ENCODE measurements around the gene MYO16.

The MYO16 gene

DNA sequence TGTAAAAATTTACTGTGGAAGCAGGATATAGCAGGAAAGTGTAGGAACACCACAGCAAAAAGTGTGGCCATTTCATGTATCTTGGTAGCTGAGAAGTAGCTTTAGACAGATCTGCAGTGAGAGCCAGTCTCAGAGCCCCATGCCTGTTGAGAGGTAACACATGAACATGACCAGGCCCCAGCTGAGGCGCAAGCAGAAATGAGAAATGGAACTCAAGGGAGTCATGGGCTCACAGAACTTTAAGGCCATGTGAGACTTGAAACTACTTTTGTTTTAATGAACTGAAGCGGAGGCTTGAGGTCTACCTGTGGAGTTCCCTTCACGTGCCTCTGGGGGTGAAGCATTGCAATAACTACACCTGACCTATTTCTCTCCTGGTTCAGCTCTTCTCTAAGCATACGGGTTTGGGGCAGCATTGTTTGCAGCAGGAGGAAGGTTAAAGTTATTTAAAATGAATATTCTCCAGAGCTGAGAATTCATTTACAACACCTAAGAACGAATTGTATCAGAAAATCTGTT, 3.3 kb downstream of the MYO16 start:
- Mint-ChIP-seq H3K36me3 (ENCODE audit: low read depth) (no peaks in the 10 kb centered on the region), H3K9me3 (no peaks in the 10 kb centered on the region), H3K4me3 (no peak overlapping the region), H3K27me3 (no peaks in the 10 kb centered on the region), H3K4me1 (ENCODE audit: low read depth) (no peaks in the 10 kb centered on the region), H3K27ac (no peak overlapping the region)
- DNase-seq: no peak

GRCh38 chr13:108638901-108639300, 9.5 kb downstream of the MYO16 start:
- Mint-ChIP-seq H3K36me3 (ENCODE audit: low read depth) (no peaks in the 10 kb centered on the region), H3K9me3 (no peaks in the 10 kb centered on the region), H3K4me1 (ENCODE audit: low read depth) (no peaks in the 10 kb centered on the region), H3K27ac (no peak overlapping the region), H3K4me3 (no peak overlapping the region), H3K27me3 (no peaks in the 10 kb centered on the region)
- DNase-seq: no peak

- no peak for DNase-seq
- no peaks in the 10 kb centered on the region for H3K36me3 Mint-ChIP-seq (ENCODE audit: low read depth)
Measured at GRCh38 chr13:108643646-108644353, 14.4 kb downstream of the MYO16 start.

GRCh38 chr13:108645376-108645775, 16.0 kb downstream of the MYO16 start:
- Mint-ChIP-seq H3K27ac (no peak overlapping the region), H3K4me1 (ENCODE audit: low read depth) (no peaks in the 10 kb centered on the region), H3K27me3 (no peaks in the 10 kb centered on the region), H3K9me3 (peaks cover 2% of the 10 kb centered on the region), H3K36me3 (ENCODE audit: low read depth) (no peaks in the 10 kb centered on the region), H3K4me3 (no peak overlapping the region)
- DNase-seq: no peak

More at GRCh38 chr13:108643646-108644353, 14.4 kb downstream of the MYO16 start:
- Mint-ChIP-seq H3K4me1 (ENCODE audit: low read depth) (no peaks in the 10 kb centered on the region), H3K27me3 (no peaks in the 10 kb centered on the region), H3K4me3 (no peak overlapping the region), H3K27ac (no peak overlapping the region), H3K9me3 (peaks cover 2% of the 10 kb centered on the region)

GRCh38 chr13:108650271-108650670, 20.9 kb downstream of the MYO16 start:
- H3K4me3 Mint-ChIP-seq: no peak overlapping the region
- H3K27ac Mint-ChIP-seq: no peak overlapping the region
- DNase-seq: no peak
- no peaks in the 10 kb centered on the region for H3K9me3 Mint-ChIP-seq
- no peaks in the 10 kb centered on the region for H3K36me3 Mint-ChIP-seq (ENCODE audit: low read depth)
- H3K4me1 Mint-ChIP-seq (ENCODE audit: low read depth): no peaks in the 10 kb centered on the region
- no peaks in the 10 kb centered on the region for H3K27me3 Mint-ChIP-seq

DNA sequence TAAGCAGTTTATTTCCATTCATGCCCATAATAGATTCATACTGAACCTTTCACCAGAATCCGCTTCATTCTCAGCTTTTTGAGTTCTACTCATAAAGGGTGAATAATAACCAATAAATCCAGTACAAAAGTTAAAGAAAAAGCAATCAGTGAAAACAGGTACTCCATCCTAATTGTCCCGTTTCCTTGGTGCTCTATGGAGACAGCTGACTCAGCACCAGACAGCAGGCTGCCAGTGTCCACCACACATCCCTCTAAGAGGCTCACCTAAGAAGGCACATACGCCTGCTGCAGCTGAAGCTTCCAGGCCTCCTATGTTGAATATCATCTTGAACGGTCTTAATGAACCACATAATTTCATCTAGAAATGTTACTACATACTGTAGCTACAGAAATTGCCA, 27.3 kb downstream of the MYO16 start:
- H3K4me3 Mint-ChIP-seq: no peak overlapping the region
- H3K36me3 Mint-ChIP-seq (ENCODE audit: low read depth): no peaks in the 10 kb centered on the region
- no peak overlapping the region for H3K27ac Mint-ChIP-seq
- H3K27me3 Mint-ChIP-seq: no peaks in the 10 kb centered on the region
- no peaks in the 10 kb centered on the region for H3K4me1 Mint-ChIP-seq (ENCODE audit: low read depth)
- H3K9me3 Mint-ChIP-seq: no peaks in the 10 kb centered on the region
- DNase-seq: no peak

DNA sequence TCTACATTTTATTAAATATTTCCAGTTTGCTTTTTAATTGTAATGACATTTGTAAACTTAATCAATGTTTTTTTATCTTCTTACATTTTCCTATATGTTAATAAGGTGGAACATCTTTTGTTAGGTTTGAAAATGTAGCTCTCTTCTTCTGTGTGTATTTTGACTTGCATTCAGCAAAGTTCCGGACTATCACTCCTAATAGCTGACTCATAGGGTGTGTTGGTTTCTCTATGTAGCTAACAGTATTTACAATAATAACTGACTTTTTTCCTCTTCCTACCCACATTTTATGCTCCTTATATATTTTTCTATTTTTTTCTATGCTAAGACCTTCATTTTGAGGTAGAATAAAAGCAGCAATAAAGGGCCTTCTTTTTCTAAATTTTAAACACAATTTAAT, 28.1 kb downstream of the MYO16 start:
- H3K27me3 Mint-ChIP-seq: no peaks in the 10 kb centered on the region
- no peak overlapping the region for H3K4me3 Mint-ChIP-seq
- no peaks in the 10 kb centered on the region for H3K36me3 Mint-ChIP-seq (ENCODE audit: low read depth)
- no peak overlapping the region for H3K27ac Mint-ChIP-seq
- no peaks in the 10 kb centered on the region for H3K4me1 Mint-ChIP-seq (ENCODE audit: low read depth)
- no peaks in the 10 kb centered on the region for H3K9me3 Mint-ChIP-seq
- no peak for DNase-seq

- H3K4me1 Mint-ChIP-seq (ENCODE audit: low read depth): no peaks in the 10 kb centered on the region
- no peaks in the 10 kb centered on the region for H3K9me3 Mint-ChIP-seq
- no peak for DNase-seq
- peaks cover 8% of the 10 kb centered on the region for H3K27me3 Mint-ChIP-seq
- no peaks in the 10 kb centered on the region for H3K36me3 Mint-ChIP-seq (ENCODE audit: low read depth)
- H3K4me3 Mint-ChIP-seq: no peak overlapping the region
- no peak overlapping the region for H3K27ac Mint-ChIP-seq
Measured at GRCh38 chr13:108662528-108662927, 33.1 kb downstream of the MYO16 start.

GRCh38 chr13:108663710-108664109, 34.3 kb downstream of the MYO16 start:
- H3K4me3 Mint-ChIP-seq: no peak overlapping the region
- no peak for DNase-seq
- peaks cover 8% of the 10 kb centered on the region for H3K27me3 Mint-ChIP-seq
- H3K27ac Mint-ChIP-seq: no peak overlapping the region
- H3K36me3 Mint-ChIP-seq (ENCODE audit: low read depth): no peaks in the 10 kb centered on the region
- H3K9me3 Mint-ChIP-seq: no peaks in the 10 kb centered on the region
- H3K4me1 Mint-ChIP-seq (ENCODE audit: low read depth): no peaks in the 10 kb centered on the region

GRCh38 chr13:108667205-108667604, 37.8 kb downstream of the MYO16 start:
- H3K27me3 Mint-ChIP-seq: peaks cover 8% of the 10 kb centered on the region
- no peak for DNase-seq
- no peaks in the 10 kb centered on the region for H3K9me3 Mint-ChIP-seq
- no peak overlapping the region for H3K27ac Mint-ChIP-seq
- H3K36me3 Mint-ChIP-seq (ENCODE audit: low read depth): no peaks in the 10 kb centered on the region
- no peak overlapping the region for H3K4me3 Mint-ChIP-seq
- no peaks in the 10 kb centered on the region for H3K4me1 Mint-ChIP-seq (ENCODE audit: low read depth)

DNA sequence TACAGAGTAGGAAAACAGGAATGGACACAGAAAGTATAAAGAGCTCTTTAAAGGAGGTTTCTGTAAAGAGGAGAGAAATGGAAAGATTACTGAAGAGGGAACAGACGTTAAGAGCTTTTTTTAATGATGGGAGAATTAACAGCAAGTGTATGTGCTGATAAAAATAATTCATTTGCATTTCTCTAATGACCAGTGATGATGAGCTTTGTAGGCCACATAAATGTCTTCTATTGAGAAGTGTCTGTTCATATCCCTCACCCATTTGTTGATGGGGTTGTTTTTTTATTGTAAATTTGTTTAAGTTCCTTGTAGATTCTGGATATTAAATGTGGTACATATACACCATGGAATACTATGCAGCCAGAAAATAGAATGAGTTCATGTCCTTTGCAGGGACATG, 40.0 kb downstream of the MYO16 start:
- no peak for DNase-seq
- H3K36me3 Mint-ChIP-seq (ENCODE audit: low read depth): no peaks in the 10 kb centered on the region
- H3K27me3 Mint-ChIP-seq: peaks cover 3% of the 10 kb centered on the region
- H3K27ac Mint-ChIP-seq: no peak overlapping the region
- H3K9me3 Mint-ChIP-seq: no peaks in the 10 kb centered on the region
- H3K4me3 Mint-ChIP-seq: no peak overlapping the region
- H3K4me1 Mint-ChIP-seq (ENCODE audit: low read depth): no peaks in the 10 kb centered on the region

GRCh38 chr13:108674346-108674745, 44.9 kb downstream of the MYO16 start:
- peaks cover 3% of the 10 kb centered on the region for H3K27me3 Mint-ChIP-seq
- no peaks in the 10 kb centered on the region for H3K4me1 Mint-ChIP-seq (ENCODE audit: low read depth)
- H3K9me3 Mint-ChIP-seq: no peaks in the 10 kb centered on the region
- no peak overlapping the region for H3K4me3 Mint-ChIP-seq
- no peak for DNase-seq
- H3K36me3 Mint-ChIP-seq (ENCODE audit: low read depth): no peaks in the 10 kb centered on the region
- no peak overlapping the region for H3K27ac Mint-ChIP-seq

GRCh38 chr13:108674771-108675170, 45.4 kb downstream of the MYO16 start:
- Mint-ChIP-seq H3K4me3 (no peak overlapping the region), H3K9me3 (no peaks in the 10 kb centered on the region), H3K4me1 (ENCODE audit: low read depth) (no peaks in the 10 kb centered on the region), H3K36me3 (ENCODE audit: low read depth) (no peaks in the 10 kb centered on the region), H3K27ac (no peak overlapping the region), H3K27me3 (peaks cover 3% of the 10 kb centered on the region)
- no peak for DNase-seq

- Mint-ChIP-seq H3K4me1 (ENCODE audit: low read depth) (no peaks in the 10 kb centered on the region), H3K27ac (no peak overlapping the region), H3K4me3 (no peak overlapping the region), H3K9me3 (no peaks in the 10 kb centered on the region), H3K27me3 (peaks cover 3% of the 10 kb centered on the region), H3K36me3 (ENCODE audit: low read depth) (no peaks in the 10 kb centered on the region)
- no peak for DNase-seq
Measured at GRCh38 chr13:108676620-108677019, 47.2 kb downstream of the MYO16 start.

DNA sequence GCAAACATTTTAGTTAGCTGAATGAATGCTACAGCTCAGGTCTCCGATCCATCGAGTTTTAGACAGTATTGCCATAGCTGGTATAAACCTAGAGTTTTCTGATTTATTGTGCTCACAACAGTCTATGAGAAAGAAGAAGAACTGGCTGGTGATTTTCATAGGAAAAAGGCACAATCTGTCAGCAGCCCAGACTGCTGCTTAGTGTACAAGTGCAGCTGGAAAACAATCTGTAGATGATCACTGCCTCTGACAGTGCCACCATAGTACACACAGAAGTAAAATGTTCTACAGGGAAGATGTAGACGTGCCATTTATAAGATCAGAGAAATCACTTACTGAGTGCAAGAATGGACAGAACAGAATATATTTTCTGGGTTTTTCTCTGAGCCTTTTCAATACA, 48.4 kb downstream of the MYO16 start:
- Mint-ChIP-seq H3K36me3 (ENCODE audit: low read depth) (no peaks in the 10 kb centered on the region), H3K4me3 (no peak overlapping the region), H3K27me3 (peaks cover 6% of the 10 kb centered on the region), H3K4me1 (ENCODE audit: low read depth) (no peaks in the 10 kb centered on the region), H3K9me3 (no peaks in the 10 kb centered on the region), H3K27ac (no peak overlapping the region)
- no peak for DNase-seq

GRCh38 chr13:108680011-108680410, 50.6 kb downstream of the MYO16 start:
- Mint-ChIP-seq H3K4me3 (no peak overlapping the region), H3K27ac (no peak overlapping the region), H3K36me3 (ENCODE audit: low read depth) (no peaks in the 10 kb centered on the region), H3K4me1 (ENCODE audit: low read depth) (no peaks in the 10 kb centered on the region), H3K9me3 (no peaks in the 10 kb centered on the region), H3K27me3 (peaks cover 6% of the 10 kb centered on the region)
- no peak for DNase-seq
